GM18499 (cell line): ENCODE measurements around the gene EDDM13.
"Not testable (repeated sequence)": the region's sequence is repeated elsewhere in the genome, so short reads cannot be mapped to it uniquely, and the experiment has no call there.

Experiments
- ATAC-seq: cut with Tn5 transposase; IDR thresholded peaks from one replicate; pipeline ENCODE4 v1.9.1; 2021; ENCODE audit warnings: moderate number of reproducible peaks; ENCODE audit not compliant: insufficient read depth, unreplicated experiment

Gene EDDM13

GRCh38 chr19:56294549-56294948 lies 22.0 kb downstream of the EDDM13 start:
- ATAC-seq = no peak

GRCh38 chr19:56295531-56296455 lies 23.2 kb downstream of the EDDM13 start:
- no peak for ATAC-seq

GRCh38 chr19:56297010-56297409 lies 24.5 kb downstream of the EDDM13 start:
- ATAC-seq = no peak

- no peak for ATAC-seq
Measured at GRCh38 chr19:56299688-56300087, 27.1 kb downstream of the EDDM13 start.

- ATAC-seq = no peak
Measured at GRCh38 chr19:56301155-56301554, 28.6 kb downstream of the EDDM13 start.

DNA sequence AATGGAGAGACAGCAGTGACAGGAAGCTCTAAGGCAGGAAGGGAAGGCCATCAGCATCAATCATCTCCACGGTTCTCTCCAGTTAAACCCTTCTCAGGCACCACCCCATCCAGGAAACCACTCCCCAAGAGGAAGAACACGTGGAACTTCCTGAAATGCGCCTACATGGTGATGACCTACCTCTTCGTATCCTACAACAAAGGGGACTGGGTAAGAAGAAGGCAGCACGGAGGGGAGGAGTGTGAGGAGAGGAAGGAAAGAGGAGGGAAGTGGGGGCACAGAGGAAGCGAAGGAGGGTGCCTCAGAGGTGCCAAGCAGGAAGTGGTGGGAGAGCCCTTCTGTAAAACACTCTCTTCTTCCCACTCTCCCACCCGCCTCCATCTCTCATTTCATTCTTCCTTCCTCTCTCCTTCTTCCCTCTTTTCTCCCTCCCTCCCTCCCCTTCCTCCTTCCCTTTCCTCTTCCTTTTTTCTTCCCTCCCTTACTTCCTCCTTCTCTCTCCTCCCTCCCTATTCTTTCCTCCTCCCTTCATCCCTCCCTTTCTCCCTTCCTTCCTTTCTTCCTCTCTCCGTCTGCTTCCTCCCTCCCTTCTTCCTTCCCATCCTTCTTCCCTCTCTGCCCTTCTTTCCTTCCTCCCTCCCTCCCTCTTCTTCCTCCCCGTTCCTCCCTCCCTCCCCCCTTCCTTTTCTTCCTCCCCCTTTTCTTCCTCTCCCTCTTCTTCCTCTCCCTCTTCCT lies 29.5 kb downstream of the EDDM13 start:
- no peak for ATAC-seq

- no peak for ATAC-seq
Measured at GRCh38 chr19:56304243-56304642, 31.7 kb downstream of the EDDM13 start.

DNA sequence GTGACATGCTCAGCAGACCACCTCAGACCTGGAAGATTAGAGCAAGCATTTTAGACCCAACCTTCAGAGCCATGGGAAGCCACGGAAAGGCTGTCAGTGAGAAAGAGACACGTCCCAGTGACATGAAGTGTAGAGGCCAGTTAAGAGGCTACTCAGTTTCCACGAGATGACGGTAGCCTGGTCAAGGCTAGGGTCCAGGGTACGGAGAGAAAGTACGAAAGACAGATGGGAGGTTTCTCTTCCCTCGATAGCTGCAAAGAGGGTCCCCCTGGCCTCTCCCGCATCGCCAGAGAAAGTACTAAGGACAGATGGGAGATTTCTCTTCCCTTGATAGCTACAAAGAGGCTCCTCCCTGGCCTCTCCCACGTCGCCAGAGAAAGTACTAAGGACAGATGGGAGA lies 33.5 kb downstream of the EDDM13 start:
- no peak for ATAC-seq

- ATAC-seq = not testable (repeated sequence)
Measured at GRCh38 chr19:56307062-56307461, 34.5 kb downstream of the EDDM13 start.

- no peak for ATAC-seq
Measured at GRCh38 chr19:56308792-56309191, 36.2 kb downstream of the EDDM13 start.

DNA sequence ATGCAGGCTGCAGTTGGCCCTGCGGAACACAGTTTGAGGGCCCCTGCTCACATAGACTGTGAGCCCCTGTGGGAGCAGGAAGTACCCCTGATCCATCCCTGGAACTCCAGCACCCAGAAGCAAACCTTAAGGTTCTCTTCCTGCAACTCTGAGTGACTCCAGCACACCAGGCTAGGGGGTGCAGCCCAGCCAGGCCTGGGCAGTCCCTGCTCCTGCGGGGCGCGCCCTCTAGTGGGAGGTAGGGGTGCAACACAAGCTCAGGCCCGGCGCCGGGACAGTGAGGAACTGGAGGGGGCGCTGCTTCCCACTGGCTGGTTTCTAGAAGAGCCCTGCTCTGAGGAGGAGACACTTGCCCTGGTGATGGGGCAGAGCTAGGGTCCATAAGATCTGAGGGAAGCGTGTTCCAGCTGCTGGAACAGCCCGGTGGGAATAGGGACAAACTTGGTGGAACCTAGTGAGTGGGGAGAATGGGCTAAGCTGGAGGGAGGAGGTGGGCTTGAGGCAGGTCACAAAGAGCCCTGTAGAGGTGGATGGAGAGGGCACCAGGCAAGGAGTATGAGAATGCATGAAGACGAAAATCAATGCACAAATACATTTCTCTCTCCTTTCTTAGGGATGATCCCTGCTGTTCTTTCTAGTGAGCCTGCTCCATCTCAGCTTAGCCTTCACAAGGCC lies 37.1 kb downstream of the EDDM13 start:
- ATAC-seq = no peak

DNA sequence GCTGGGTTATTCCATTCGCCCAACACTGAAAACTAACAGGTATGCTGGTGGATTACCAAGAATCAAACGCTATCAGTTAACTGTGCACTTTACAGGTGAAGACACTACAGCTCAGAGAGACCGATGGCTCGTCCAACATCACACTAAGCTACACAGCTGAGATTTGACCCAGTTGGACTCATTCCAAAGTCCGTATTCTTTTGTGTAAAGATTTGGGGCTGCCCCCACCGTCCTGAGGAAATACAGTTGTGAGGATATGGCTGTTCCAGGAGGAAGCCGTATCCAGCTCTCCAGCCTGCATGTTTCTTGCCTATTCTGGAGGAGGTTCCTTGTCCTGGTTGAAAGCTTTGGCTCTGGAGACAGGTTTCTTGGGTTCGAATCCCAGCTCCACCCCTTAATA lies 37.9 kb downstream of the EDDM13 start:
- ATAC-seq = no peak

DNA sequence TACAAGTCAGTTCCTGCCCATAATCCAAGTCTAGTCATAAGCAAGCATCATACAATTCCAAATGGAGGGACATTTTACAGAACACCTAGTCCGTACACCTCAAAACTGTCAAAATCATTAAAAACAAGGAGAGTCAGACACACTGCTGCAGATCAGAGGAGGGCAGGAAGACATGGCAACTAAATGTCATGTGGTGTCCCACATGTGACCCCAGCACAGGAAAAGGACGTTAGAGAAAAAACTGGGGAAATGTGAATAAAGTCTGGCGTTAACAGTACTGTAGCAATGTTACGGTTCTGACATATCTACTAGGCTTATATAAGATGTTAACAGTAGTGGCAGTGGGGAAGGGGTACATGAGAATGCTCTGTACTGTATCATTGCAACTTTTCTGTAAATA lies 39.8 kb downstream of the EDDM13 start:
- ATAC-seq = no peak

DNA sequence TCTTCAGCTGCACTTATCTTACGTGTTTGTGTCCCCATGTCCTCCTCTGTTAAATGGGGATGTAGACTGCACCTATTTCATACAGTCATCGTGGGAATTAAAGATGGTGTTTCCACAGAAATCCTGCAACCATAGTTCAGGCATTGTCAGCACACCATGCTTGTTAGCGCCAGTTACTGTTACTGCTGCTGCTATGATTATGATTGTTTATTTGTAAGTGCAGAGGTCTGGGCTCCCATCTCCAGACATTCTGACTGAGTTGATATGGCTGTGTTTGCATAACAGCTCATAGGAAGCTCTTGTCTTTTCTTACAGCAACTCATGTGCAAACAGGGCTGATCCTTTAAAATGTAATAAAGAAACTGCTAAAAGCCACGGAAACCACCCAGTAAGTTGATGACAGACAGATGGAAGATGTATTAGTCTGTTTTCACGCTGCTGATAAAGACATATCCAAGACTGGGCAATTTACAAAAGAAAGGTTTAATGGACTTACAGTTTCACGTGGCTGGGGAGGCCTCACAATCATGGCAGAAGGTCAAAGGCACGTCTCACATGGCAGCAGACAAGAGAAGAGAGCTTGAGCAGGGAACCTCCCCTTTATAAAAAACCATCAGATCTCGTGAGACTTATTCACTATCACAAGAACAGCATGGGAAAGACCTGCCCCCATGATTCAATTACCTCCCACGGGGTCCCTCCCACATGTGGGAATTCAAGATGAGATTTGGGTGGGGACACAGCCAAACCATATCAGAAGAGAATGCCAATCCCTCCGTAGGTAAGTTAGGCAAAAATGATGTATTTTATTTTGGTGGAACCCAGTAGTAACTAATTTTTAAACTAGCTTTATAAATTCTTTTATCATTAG lies 40.5 kb downstream of the EDDM13 start:
- ATAC-seq = no peak

DNA sequence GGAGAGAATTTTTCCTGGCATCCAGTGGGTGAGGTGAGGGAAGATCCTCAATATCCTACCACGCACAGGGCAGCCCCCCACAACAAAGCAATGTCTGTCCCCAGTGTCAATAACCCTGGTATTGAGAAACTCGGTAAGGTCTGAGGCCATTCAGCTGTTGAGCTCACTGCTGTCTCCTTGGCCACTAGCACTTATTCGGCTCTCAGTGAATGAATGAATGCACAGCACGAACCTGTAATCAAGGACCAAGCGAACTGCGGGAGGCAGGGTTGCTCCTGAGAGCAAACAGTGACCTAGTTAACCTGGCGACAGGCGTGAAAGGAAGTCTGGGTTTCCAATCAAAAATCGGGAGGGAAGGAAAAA lies 41.5 kb downstream of the EDDM13 start:
- no peak for ATAC-seq

- ATAC-seq = peak; percentile 40
Measured at GRCh38 chr19:56314381-56315076, 42.0 kb downstream of the EDDM13 start, which contains the start of gene ZSCAN5A. TSS of gene ZSCAN5A (minus strand) at chr19:56314839. CDS start at chr19:56225046, 89,793 bp downstream.

DNA sequence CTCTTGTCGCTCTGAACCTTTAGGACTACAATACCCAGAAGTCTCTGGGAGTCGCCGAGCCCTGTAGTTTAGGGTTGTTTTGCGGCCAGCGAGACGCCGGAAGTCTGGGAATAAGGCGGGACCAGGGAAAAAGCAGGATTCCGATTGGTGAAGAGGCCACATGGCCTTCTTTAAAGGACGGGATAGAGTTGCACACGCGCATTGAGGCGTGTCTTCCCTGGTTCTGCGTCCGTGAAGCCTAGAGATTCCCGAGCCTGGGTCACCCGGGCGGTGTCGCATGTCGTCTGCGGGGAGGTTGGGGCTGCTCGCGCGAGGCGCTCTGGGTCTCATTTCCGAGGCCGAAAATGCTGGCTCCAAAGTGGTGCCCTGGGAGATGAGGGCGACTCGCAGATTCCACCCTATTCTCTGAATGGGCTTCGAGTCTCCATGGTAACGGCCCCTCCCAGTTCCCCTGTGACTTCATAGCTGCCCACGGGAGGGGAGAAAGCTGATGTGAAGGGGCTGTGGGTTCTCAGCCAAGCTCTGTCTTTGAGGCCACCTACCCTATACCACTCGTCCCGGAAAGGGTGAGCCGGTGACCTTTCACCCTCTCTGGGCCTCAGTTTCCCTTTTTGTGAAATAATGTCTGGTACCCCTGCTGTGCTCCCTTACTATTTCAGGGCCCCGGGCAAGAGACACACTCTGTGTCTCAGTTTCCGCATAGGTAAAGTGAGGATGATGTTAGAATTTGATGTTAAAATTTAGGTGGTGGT lies 42.7 kb downstream of the EDDM13 start:
- peak; percentile 70 for ATAC-seq

- ATAC-seq = no peak
Measured at GRCh38 chr19:56316728-56317127, 44.2 kb downstream of the EDDM13 start.

DNA sequence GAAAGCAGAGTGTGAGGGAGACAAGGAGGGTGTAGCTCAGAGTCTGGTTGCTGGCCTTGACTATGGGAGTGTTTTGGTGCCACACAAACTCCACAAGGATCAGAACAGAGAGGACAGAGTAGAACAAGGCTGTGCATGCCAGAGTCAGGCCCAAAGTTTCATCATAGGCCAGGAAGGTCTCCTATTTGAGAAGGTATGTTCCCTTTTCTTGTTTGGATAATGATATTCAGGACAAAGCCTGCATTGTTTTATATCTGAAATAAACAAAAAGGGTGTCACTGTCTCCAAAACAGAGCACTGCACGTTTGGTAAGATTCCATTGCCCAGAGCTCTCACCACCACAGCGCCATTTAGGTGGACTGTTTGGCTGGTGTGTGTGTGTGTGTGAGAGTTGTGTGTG lies 45.2 kb downstream of the EDDM13 start:
- no peak for ATAC-seq
